ENCODE measurements around the gene TSHZ3. TPM values are rescaled to one million over a fixed set of nuclear protein-coding genes. Genes with fewer than 3 reads are reported as not detected.

The TSHZ3 gene
- total RNA-seq, 1 donor, result 7.6 TPM

- Histone ChIP-seq H3K9me3 (ENCODE audit: low read depth, low read length) (no peaks in the 10 kb centered on the region), H2AFZ (ENCODE audit: low read length) (no peak overlapping the region), H3K4me1 (ENCODE audit: insufficient read depth, low read length) (no peaks in the 10 kb centered on the region), H3K36me3 (ENCODE audit: insufficient read depth, low read length) (peaks cover 8% of the 10 kb centered on the region), H3K27ac (ENCODE audit: low read depth, low read length) (no peak overlapping the region), H4K20me1 (ENCODE audit: insufficient read depth, low read length) (peaks cover 32% of the 10 kb centered on the region), H3K79me2 (ENCODE audit: insufficient read depth, low read length) (peaks cover 89% of the 10 kb centered on the region), H3K4me2 (ENCODE audit: insufficient read depth, low read length) (no peak overlapping the region), H3K4me3 (ENCODE audit: insufficient read depth, low read length) (no peak overlapping the region), H3K27me3 (ENCODE audit: insufficient read depth, low read length) (no peaks in the 10 kb centered on the region)
- no peak for DNase-seq (ENCODE audit: insufficient read length, low spot score, missing footprints)
- TF ChIP-seq, protein P1, sequence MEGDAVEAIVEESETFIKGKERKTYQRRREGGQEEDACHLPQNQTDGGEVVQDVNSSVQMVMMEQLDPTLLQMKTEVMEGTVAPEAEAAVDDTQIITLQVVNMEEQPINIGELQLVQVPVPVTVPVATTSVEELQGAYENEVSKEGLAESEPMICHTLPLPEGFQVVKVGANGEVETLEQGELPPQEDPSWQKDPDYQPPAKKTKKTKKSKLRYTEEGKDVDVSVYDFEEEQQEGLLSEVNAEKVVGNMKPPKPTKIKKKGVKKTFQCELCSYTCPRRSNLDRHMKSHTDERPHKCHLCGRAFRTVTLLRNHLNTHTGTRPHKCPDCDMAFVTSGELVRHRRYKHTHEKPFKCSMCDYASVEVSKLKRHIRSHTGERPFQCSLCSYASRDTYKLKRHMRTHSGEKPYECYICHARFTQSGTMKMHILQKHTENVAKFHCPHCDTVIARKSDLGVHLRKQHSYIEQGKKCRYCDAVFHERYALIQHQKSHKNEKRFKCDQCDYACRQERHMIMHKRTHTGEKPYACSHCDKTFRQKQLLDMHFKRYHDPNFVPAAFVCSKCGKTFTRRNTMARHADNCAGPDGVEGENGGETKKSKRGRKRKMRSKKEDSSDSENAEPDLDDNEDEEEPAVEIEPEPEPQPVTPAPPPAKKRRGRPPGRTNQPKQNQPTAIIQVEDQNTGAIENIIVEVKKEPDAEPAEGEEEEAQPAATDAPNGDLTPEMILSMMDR (IDR thresholded peaks at IDR 0.05; ENCODE audit: extremely low read depth, low read depth, low read length), result no peak
These were observed 8.9 kb downstream of the TSHZ3 start for GRCh38 chr19:31340042-31341025.

DNA sequence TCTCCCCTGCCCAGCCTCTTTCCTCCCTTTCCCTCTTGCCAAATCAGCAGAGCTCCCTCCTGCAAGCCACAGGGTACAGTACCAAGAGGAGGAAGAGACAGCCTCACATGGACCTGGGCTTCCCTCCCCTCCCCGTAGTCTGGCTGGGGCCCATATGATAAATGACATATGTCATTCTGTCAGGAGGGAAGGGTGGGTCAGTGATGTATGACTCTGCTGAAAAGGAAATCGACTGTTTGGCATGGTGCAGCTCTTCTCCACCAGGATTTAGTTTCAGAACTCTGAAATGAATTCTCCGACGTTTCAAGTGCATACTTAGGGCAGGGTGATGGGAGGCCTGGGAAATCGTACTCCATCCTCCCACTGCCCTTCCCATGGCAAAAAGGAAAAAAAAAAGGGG, 9.8 kb downstream of the TSHZ3 start:
- DNase-seq (ENCODE audit: insufficient read length, low spot score, missing footprints), result no peak
- Histone ChIP-seq H3K36me3 (ENCODE audit: insufficient read depth, low read length) (peaks cover 4% of the 10 kb centered on the region), H3K9me3 (ENCODE audit: low read depth, low read length) (no peaks in the 10 kb centered on the region), H3K27me3 (ENCODE audit: insufficient read depth, low read length) (no peaks in the 10 kb centered on the region), H3K79me2 (ENCODE audit: insufficient read depth, low read length) (peaks cover 83% of the 10 kb centered on the region), H3K27ac (ENCODE audit: low read depth, low read length) (no peak overlapping the region), H4K20me1 (ENCODE audit: insufficient read depth, low read length) (peaks cover 29% of the 10 kb centered on the region), H2AFZ (ENCODE audit: low read length) (no peak overlapping the region), H3K4me2 (ENCODE audit: insufficient read depth, low read length) (no peak overlapping the region), H3K4me1 (ENCODE audit: insufficient read depth, low read length) (peaks cover 8% of the 10 kb centered on the region), H3K4me3 (ENCODE audit: insufficient read depth, low read length) (no peak overlapping the region)
- TF ChIP-seq, protein P1 (IDR thresholded peaks at IDR 0.05; ENCODE audit: extremely low read depth, low read depth, low read length), result no peak

GRCh38 chr19:31338069-31338776, 11.0 kb downstream of the TSHZ3 start:
- peaks cover 79% of the 10 kb centered on the region for H3K79me2 ChIP-seq (ENCODE audit: insufficient read depth, low read length)
- TF ChIP-seq, protein P1 (IDR thresholded peaks at IDR 0.05; ENCODE audit: extremely low read depth, low read depth, low read length), result peak; percentile 65
- no peak overlapping the region for H3K4me2 ChIP-seq (ENCODE audit: insufficient read depth, low read length)

More at GRCh38 chr19:31338069-31338776, 11.0 kb downstream of the TSHZ3 start:
- Histone ChIP-seq H3K27ac (ENCODE audit: low read depth, low read length) (no peak overlapping the region), H3K9me3 (ENCODE audit: low read depth, low read length) (no peaks in the 10 kb centered on the region), H3K27me3 (ENCODE audit: insufficient read depth, low read length) (no peaks in the 10 kb centered on the region), H2AFZ (ENCODE audit: low read length) (no peak overlapping the region), H3K4me1 (ENCODE audit: insufficient read depth, low read length) (peaks cover 20% of the 10 kb centered on the region), H3K36me3 (ENCODE audit: insufficient read depth, low read length) (peaks cover 4% of the 10 kb centered on the region), H3K4me3 (ENCODE audit: insufficient read depth, low read length) (no peak overlapping the region), H4K20me1 (ENCODE audit: insufficient read depth, low read length) (peaks cover 22% of the 10 kb centered on the region)
- DNase-seq (ENCODE audit: insufficient read length, low spot score, missing footprints), result no peak

All from osteoblast (primary cell).